ENCODE results near the gene TSPAN16.

TSPAN16 gene

DNA sequence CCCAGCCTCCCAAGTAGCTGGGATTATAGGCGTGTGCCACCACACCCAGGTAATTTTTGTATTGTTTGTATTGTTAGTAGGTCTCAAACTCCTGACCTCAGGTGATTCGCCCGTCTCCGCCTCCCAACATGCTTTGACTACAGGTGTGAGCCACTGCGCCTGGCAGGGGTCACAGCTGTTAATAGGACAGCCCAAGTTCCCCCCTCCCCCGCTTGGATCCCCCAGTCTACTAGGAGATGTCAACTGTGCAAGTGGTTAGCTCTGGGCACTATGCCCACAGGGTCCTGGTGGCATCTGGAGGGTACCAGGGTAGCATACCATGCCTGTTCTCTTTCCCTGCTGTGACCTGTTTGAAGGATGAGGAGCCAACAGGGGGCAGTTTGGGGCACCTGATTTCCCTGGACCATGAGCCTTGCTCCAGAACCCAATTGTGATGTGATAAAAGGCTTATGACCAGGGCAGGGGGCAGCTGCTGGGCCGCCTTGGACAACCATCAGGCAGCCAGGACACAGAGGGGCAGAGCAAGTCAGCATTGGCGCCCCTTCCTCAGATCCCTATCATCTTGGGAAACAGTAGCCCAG lies at the start of gene TSPAN16:
Gene TSPAN16, plus strand, starts transcription at position 496 of the 581 bp plus-strand sequence. CDS start 138 bp downstream, outside the sequence.
- H3K27me3 Mint-ChIP-seq, result peaks cover 2% of the 10 kb centered on the region
- no peak within 1 kb of the TSS for H3K4me3 Mint-ChIP-seq
- H3K4me1 Mint-ChIP-seq, result peaks cover 6% of the 10 kb centered on the region
- DNase-seq (ENCODE audit: low spot score in 2 of 2), result no peak
- no peak within 1 kb of the TSS for H3K27ac Mint-ChIP-seq
- H3K9me3 Mint-ChIP-seq, result no peaks in the 10 kb centered on the region
- no peaks in the 10 kb centered on the region for H3K36me3 Mint-ChIP-seq
- no peak for ATAC-seq (ENCODE audit: low read depth)

- H3K36me3 Mint-ChIP-seq, result no peaks in the 10 kb centered on the region
- ATAC-seq (ENCODE audit: low read depth) (no peak), DNase-seq (ENCODE audit: low spot score in 2 of 2) (no peak)
- peaks cover 4% of the 10 kb centered on the region for H3K4me1 Mint-ChIP-seq
- H3K4me3 Mint-ChIP-seq, result no peak overlapping the region
- no peaks in the 10 kb centered on the region for H3K9me3 Mint-ChIP-seq
- no peak overlapping the region for H3K27ac Mint-ChIP-seq
- H3K27me3 Mint-ChIP-seq, result peaks cover 3% of the 10 kb centered on the region
Measured at GRCh38 chr19:11246941-11247340, 49.0 kb upstream of the TSPAN16 start.

DNA sequence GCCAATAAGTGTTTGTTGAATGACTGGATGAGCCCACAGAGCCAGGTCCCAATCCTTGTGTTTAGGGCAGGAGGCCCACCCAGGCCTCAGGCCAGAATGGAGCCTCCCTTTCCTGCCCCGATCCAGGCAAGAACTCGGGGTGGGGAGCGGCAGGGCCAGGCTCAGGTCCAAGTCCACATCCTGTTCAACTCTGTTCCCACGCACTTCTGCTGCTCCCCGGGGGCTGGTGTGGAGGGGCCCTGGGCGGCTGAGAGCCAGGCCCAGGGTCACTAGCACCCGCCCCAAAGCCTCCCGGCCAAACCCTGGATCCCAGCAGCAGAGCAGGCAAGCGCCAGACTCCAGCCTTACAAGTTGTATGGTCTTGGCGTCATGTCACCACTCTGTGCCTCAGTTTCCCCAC lies 48.6 kb upstream of the TSPAN16 start:
- no peaks in the 10 kb centered on the region for H3K9me3 Mint-ChIP-seq
- no peaks in the 10 kb centered on the region for H3K36me3 Mint-ChIP-seq
- H3K27me3 Mint-ChIP-seq, result peaks cover 3% of the 10 kb centered on the region
- DNase-seq (ENCODE audit: low spot score in 2 of 2) (no peak), ATAC-seq (ENCODE audit: low read depth) (no peak)
- H3K4me1 Mint-ChIP-seq, result peaks cover 4% of the 10 kb centered on the region
- no peak overlapping the region for H3K27ac Mint-ChIP-seq
- H3K4me3 Mint-ChIP-seq, result no peak overlapping the region

DNA sequence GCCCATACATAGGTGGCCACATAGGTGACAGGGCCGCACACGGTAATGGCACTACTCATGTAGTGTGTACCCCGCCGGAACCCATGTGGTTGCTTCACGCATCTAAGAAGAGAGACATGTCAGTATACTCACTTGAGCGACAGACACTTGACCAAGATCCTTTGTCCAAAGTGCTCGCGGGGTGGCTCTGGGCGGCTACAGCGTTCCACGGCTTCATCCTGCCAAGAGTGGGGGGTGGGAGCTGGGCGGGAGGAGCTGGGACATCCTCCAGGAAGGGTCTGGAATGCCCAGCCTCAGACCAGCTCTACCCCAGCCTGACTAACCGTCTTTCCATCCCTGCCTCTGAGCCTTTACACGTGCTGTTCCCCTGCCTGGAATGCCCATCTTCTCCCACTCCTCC lies 48.0 kb upstream of the TSPAN16 start:
- DNase-seq (ENCODE audit: low spot score in 2 of 2) (no peak), ATAC-seq (ENCODE audit: low read depth) (no peak)
- Mint-ChIP-seq H3K36me3 (no peaks in the 10 kb centered on the region), H3K9me3 (no peaks in the 10 kb centered on the region), H3K4me1 (peaks cover 4% of the 10 kb centered on the region), H3K27me3 (peaks cover 3% of the 10 kb centered on the region), H3K27ac (no peak overlapping the region), H3K4me3 (no peak overlapping the region)

- H3K27me3 Mint-ChIP-seq, result peaks cover 2% of the 10 kb centered on the region
- H3K4me3 Mint-ChIP-seq, result no peak overlapping the region
- ATAC-seq (ENCODE audit: low read depth), result no peak
Measured at GRCh38 chr19:11248852-11249251, 47.1 kb upstream of the TSPAN16 start.

DNA sequence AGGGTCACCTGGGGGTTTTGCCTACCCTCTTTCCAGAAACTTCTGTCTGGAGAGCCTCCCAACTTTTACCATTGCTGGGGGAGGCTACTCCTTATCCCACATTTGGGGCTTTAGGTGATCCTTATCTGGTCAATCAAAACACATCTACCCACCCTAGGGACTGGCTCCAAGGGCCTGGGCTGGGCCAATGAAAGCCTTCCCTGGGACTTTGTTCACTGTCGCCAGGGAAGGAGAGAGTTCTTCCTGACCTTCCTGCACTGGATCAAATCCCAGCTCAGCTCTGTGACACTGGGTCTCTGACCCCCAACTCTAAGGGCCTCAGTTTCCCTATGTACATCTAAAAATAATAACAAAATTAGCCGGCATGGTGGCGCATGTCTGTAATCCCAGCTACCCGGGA lies 44.7 kb upstream of the TSPAN16 start:
- Mint-ChIP-seq H3K27ac (no peak overlapping the region), H3K4me1 (no peaks in the 10 kb centered on the region), H3K27me3 (peaks cover 2% of the 10 kb centered on the region), H3K9me3 (no peaks in the 10 kb centered on the region), H3K36me3 (no peaks in the 10 kb centered on the region), H3K4me3 (no peak overlapping the region)
- DNase-seq (ENCODE audit: low spot score in 2 of 2) (no peak), ATAC-seq (ENCODE audit: low read depth) (no peak)

More at GRCh38 chr19:11248852-11249251, 47.1 kb upstream of the TSPAN16 start:
- DNase-seq (ENCODE audit: low spot score in 2 of 2), result no peak
- Mint-ChIP-seq H3K27ac (no peak overlapping the region), H3K36me3 (no peaks in the 10 kb centered on the region), H3K4me1 (peaks cover under 1% of the 10 kb centered on the region), H3K9me3 (no peaks in the 10 kb centered on the region)

GRCh38 chr19:11251650-11252314 lies 44.2 kb upstream of the TSPAN16 start:
- Mint-ChIP-seq H3K9me3 (no peaks in the 10 kb centered on the region), H3K36me3 (no peaks in the 10 kb centered on the region), H3K27me3 (no peaks in the 10 kb centered on the region), H3K4me1 (no peaks in the 10 kb centered on the region), H3K4me3 (no peak overlapping the region), H3K27ac (no peak overlapping the region)
- ATAC-seq (ENCODE audit: low read depth), result no peak
- DNase-seq (ENCODE audit: low spot score in 2 of 2), result no peak

DNA sequence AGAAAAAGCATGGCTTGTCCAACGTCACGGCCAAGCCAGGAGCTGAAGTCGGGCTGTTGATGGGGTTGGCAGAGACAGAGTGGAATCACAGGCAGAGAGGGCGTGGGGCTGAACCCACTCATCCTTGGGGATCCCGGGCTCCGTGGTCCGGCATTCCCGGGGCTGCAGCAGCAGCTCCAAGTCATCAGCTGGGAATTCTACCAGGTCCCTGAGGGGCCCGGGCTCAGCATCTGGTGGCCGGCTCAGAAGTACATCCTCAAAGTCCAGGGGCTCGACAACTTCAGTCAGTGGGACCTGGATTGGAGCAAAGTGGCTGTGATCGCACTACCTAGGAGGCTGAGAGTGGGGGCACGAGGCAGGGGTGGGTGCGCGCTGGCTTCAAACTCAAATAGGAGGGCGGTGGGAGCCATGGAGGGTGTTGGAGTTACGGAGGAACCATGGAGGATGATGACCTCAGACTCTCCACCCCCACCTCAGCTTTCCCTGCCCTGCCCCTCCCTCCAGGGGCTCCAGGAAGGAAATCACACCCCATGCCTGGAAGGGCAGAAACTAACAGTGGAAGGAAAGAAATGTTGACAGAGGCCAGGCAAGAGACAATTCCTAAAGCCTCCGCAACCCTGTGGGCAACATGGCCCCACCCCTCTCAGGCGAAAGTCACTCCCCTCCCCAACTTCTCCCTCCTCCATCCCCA lies 43.1 kb upstream of the TSPAN16 start:
- no peak for DNase-seq (ENCODE audit: low spot score in 2 of 2)
- no peak for ATAC-seq (ENCODE audit: low read depth)
- no peaks in the 10 kb centered on the region for H3K4me1 Mint-ChIP-seq
- H3K27me3 Mint-ChIP-seq, result no peaks in the 10 kb centered on the region
- H3K9me3 Mint-ChIP-seq, result no peaks in the 10 kb centered on the region
- no peak overlapping the region for H3K27ac Mint-ChIP-seq
- H3K36me3 Mint-ChIP-seq, result no peaks in the 10 kb centered on the region
- H3K4me3 Mint-ChIP-seq, result no peak overlapping the region

DNA sequence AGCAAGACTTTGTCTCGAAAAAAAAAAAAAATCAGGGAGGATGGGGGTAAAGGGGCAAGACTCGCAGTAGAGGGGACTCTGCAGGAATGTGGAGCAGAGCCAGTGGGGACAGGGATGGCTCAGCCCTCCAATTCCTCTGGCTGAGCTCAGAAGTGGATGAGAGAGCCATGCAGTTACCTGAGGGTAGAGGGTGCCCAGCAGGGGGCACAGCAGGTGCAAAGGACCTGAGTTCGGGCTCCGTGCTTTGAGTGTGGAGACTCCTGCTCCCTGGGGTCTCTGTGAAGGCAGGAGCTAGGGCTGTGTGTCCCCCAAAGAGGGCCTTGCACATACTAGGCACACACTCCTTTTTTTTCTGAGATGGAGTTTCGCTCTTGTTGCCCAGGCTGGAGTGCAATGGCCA lies 41.3 kb upstream of the TSPAN16 start:
- Mint-ChIP-seq H3K4me3 (no peak overlapping the region), H3K9me3 (no peaks in the 10 kb centered on the region), H3K36me3 (no peaks in the 10 kb centered on the region), H3K27ac (no peak overlapping the region), H3K27me3 (no peaks in the 10 kb centered on the region), H3K4me1 (no peaks in the 10 kb centered on the region)
- ATAC-seq (ENCODE audit: low read depth) (no peak), DNase-seq (ENCODE audit: low spot score in 2 of 2) (no peak)

GRCh38 chr19:11256189-11256588 lies 39.8 kb upstream of the TSPAN16 start:
- H3K9me3 Mint-ChIP-seq, result no peaks in the 10 kb centered on the region
- H3K4me1 Mint-ChIP-seq, result no peaks in the 10 kb centered on the region
- H3K27me3 Mint-ChIP-seq, result no peaks in the 10 kb centered on the region
- H3K4me3 Mint-ChIP-seq, result no peak overlapping the region
- H3K36me3 Mint-ChIP-seq, result no peaks in the 10 kb centered on the region
- ATAC-seq (ENCODE audit: low read depth), result no peak
- DNase-seq (ENCODE audit: low spot score in 2 of 2), result no peak
- H3K27ac Mint-ChIP-seq, result no peak overlapping the region

DNA sequence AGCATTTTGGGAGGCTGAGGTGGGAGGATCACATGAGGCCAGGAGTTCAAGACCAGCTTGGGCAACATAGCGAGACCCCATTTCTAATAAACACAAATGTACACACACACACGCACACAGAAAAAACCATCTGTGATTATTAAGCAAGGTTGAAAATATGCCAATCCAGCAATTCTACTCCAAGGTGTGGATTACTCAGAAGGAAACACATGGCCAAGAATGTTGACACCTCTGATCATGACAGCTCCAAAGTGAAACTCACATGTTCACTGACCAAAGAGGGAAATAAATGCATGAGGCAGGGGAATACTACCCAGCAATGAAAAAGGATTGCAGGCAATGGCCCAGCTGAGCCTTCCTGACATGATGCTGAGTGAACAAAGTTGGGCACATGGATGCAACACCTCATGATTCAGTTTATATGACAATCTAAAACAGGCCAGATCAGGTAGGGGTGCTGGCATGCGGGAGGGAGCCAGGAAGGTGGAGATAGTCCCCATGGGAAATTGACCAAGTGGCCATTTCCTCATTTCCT lies 38.0 kb upstream of the TSPAN16 start:
- Mint-ChIP-seq H3K27me3 (no peaks in the 10 kb centered on the region), H3K4me1 (no peaks in the 10 kb centered on the region), H3K9me3 (no peaks in the 10 kb centered on the region), H3K4me3 (no peak overlapping the region), H3K27ac (no peak overlapping the region), H3K36me3 (no peaks in the 10 kb centered on the region)
- DNase-seq (ENCODE audit: low spot score in 2 of 2), result no peak
- ATAC-seq (ENCODE audit: low read depth), result no peak

GRCh38 chr19:11260996-11261395 lies 35.0 kb upstream of the TSPAN16 start:
- Mint-ChIP-seq H3K36me3 (no peaks in the 10 kb centered on the region), H3K27me3 (peaks cover 2% of the 10 kb centered on the region), H3K9me3 (no peaks in the 10 kb centered on the region), H3K27ac (no peak overlapping the region), H3K4me3 (peak overlapping the region; percentile 55), H3K4me1 (peaks cover 5% of the 10 kb centered on the region)
- ATAC-seq (ENCODE audit: low read depth) (no peak), DNase-seq (ENCODE audit: low spot score in 2 of 2) (no peak)

GRCh38 chr19:11261431-11261970 lies 34.5 kb upstream of the TSPAN16 start:
- H3K9me3 Mint-ChIP-seq, result no peaks in the 10 kb centered on the region
- H3K4me1 Mint-ChIP-seq, result peaks cover 5% of the 10 kb centered on the region
- no peak overlapping the region for H3K27ac Mint-ChIP-seq
- H3K4me3 Mint-ChIP-seq, result peak overlapping the region; percentile 73
- peaks cover 2% of the 10 kb centered on the region for H3K27me3 Mint-ChIP-seq
- no peak for DNase-seq (ENCODE audit: low spot score in 2 of 2)
- ATAC-seq (ENCODE audit: low read depth), result no peak
- H3K36me3 Mint-ChIP-seq, result no peaks in the 10 kb centered on the region

Data from memory B cell (primary cell).